NCI-H1436 (cell line): ENCODE data around the gene CYTH4.

Experiments used
- DNase-seq: peaks from one replicate; lab custom pipeline; 2025; lab: John Stamatoyannopoulos, UW

CYTH4 gene

GRCh38 chr22:37349043-37349814 lies 66.9 kb downstream of the CYTH4 start:
- DNase-seq, result no peak

- no peak for DNase-seq
These were observed 68.9 kb downstream of the CYTH4 start for GRCh38 chr22:37351232-37351631.

GRCh38 chr22:37352481-37352880 lies 70.2 kb downstream of the CYTH4 start:
- no peak for DNase-seq

GRCh38 chr22:37353839-37354238 lies 71.5 kb downstream of the CYTH4 start:
- no peak for DNase-seq

- no peak for DNase-seq
These were observed 72.0 kb downstream of the CYTH4 start for GRCh38 chr22:37354261-37354660.

GRCh38 chr22:37354670-37355069 lies 72.4 kb downstream of the CYTH4 start:
- peak; percentile 57 for DNase-seq

- no peak for DNase-seq
These were observed 72.9 kb downstream of the CYTH4 start for GRCh38 chr22:37355174-37355573.

GRCh38 chr22:37356922-37357321 lies 74.6 kb downstream of the CYTH4 start:
- DNase-seq, result no peak

GRCh38 chr22:37357446-37358075 lies 75.3 kb downstream of the CYTH4 start:
- no peak for DNase-seq

GRCh38 chr22:37358386-37358785 lies 76.1 kb downstream of the CYTH4 start:
- DNase-seq, result no peak

- no peak for DNase-seq
These were observed 76.6 kb downstream of the CYTH4 start for GRCh38 chr22:37358917-37359316.

GRCh38 chr22:37362621-37363020 lies 80.3 kb downstream of the CYTH4 start:
- DNase-seq, result no peak

- no peak for DNase-seq
These were observed 81.1 kb downstream of the CYTH4 start for GRCh38 chr22:37363261-37363992.
